Stomach (tissue), 4 donors: ENCODE data around the gene TAL1.

Experiments used
- CTCF ChIP-seq, 7 experiments: fragments of 450-650 bp in 4 of 7; fragments of 200-600 bp in 3 of 7; sonication (generic) in 3 of 7; IDR thresholded peaks; one replicate each; pipeline ENCODE4 v1.5.1; 2016 to 2019; ENCODE audit warnings: antibody characterized with exemption in 7 of 7, control low read depth in 2 of 7, mild to moderate bottlenecking in 1 of 7
- POLR2A ChIP-seq, 4 donors: fragments of 450-650 bp; IDR thresholded peaks; one replicate each; pipeline ENCODE4 v1.6.1; 2016; ENCODE audit warnings: antibody characterized with exemption in 4 of 4, control low read depth in 2 of 4, mild to moderate bottlenecking in 1 of 4, moderate library complexity in 1 of 4

GRCh38 chr1:47227341-47228232 is 4.4 kb downstream of the TAL1 start:
- TF ChIP-seq POLR2A (IDR thresholded peaks at IDR 0.05) (no peak), CTCF (IDR thresholded peaks at IDR 0.05) (no peak)
